Measurements from ENCODE around the gene ESR1. TPM values are rescaled to one million over a fixed set of nuclear protein-coding genes. Genes with fewer than 3 reads are reported as not detected.
A peak's percentile ranks its signal among the peaks of the same experiment; 100 is the strongest.

ESR1 gene
- total and polyA plus RNA-seq, 11 donors = 0.15 to 3.5 (median 0.93) TPM

- Histone ChIP-seq H3K27ac (no peak overlapping the region), H3K4me3 (no peak overlapping the region), H3K27me3 (no peaks in the 10 kb centered on the region), H3K36me3 (no peaks in the 10 kb centered on the region), H3K4me1 (no peaks in the 10 kb centered on the region), H3K9me3 (no peaks in the 10 kb centered on the region)
- peak in 2 of 4 donors; percentile 42 to 83 for ATAC-seq
- 75 to 94% (median 89%) methylated on average over 1 of the region's 1 CpG for WGBS, 4 donors
- intact Hi-C loops (cut with DNase I) = no loop called here
- DNase-seq = no peak
- TF ChIP-seq CTCF (IDR thresholded peaks at IDR 0.05) (no peak), POLR2A (IDR thresholded peaks at IDR 0.05) (no peak)
Measured at GRCh38 chr6:151998784-151999183, 191.3 kb downstream of the ESR1 start.

GRCh38 chr6:151999194-151999593 is 191.7 kb downstream of the ESR1 start:
- no peak overlapping the region for H3K4me3 ChIP-seq
- no peaks in the 10 kb centered on the region for H3K4me1 ChIP-seq
- ATAC-seq (no peak), DNase-seq (no peak)
- 78 to 93% (median 87%) methylated on average over 1 of the region's 1 CpG for WGBS, 4 donors
- H3K9me3 ChIP-seq = no peaks in the 10 kb centered on the region
- intact Hi-C loops (cut with DNase I) = no loop called here
- H3K27me3 ChIP-seq = no peaks in the 10 kb centered on the region
- no peak overlapping the region for H3K27ac ChIP-seq
- TF ChIP-seq POLR2A (IDR thresholded peaks at IDR 0.05) (no peak), CTCF (IDR thresholded peaks at IDR 0.05) (no peak)
- no peaks in the 10 kb centered on the region for H3K36me3 ChIP-seq

GRCh38 chr6:152001408-152001807 is 193.9 kb downstream of the ESR1 start:
- ATAC-seq = no peak
- no peak overlapping the region for H3K4me3 ChIP-seq
- intact Hi-C loops (cut with DNase I) = no loop called here

GRCh38 chr6:152002306-152002705 is 194.8 kb downstream of the ESR1 start:
- no peaks in the 10 kb centered on the region for H3K36me3 ChIP-seq
- TF ChIP-seq CTCF (IDR thresholded peaks at IDR 0.05) (no peak), POLR2A (IDR thresholded peaks at IDR 0.05) (no peak)
- H3K27ac ChIP-seq = no peak overlapping the region
- H3K27me3 ChIP-seq = no peaks in the 10 kb centered on the region
- H3K9me3 ChIP-seq = no peaks in the 10 kb centered on the region
- H3K4me3 ChIP-seq = no peak overlapping the region
- WGBS, 4 donors = 73 to 85% (median 81%) methylated on average over 6 of the region's 6 CpGs
- ATAC-seq (no peak), DNase-seq (no peak)
- intact Hi-C loops (cut with DNase I) = no loop called here
- no peaks in the 10 kb centered on the region for H3K4me1 ChIP-seq

More at GRCh38 chr6:152001408-152001807, 193.9 kb downstream of the ESR1 start:
- Histone ChIP-seq H3K4me1 (no peaks in the 10 kb centered on the region), H3K9me3 (no peaks in the 10 kb centered on the region), H3K36me3 (no peaks in the 10 kb centered on the region), H3K27me3 (no peaks in the 10 kb centered on the region), H3K27ac (no peak overlapping the region)
- no peak for TF ChIP-seq POLR2A (IDR thresholded peaks at IDR 0.05)
- no peak for TF ChIP-seq CTCF (IDR thresholded peaks at IDR 0.05)
- DNase-seq = no peak
